HEK293T (cell line): ENCODE measurements around the gene OR2C1.

Source experiments
- CTCF ChIA-PET: fragments of 350-600 bp; formaldehyde crosslinking; extraction: SDS; loops from one replicate; lab custom pipeline; 2021; ENCODE audit warnings: antibody characterized with exemption, inconsistent platforms; lab: Yijun Ruan, JAX
- POLR2A ChIA-PET: fragments of 350-600 bp; formaldehyde crosslinking; extraction: SDS; loops from one replicate; lab custom pipeline; 2020; ENCODE audit warnings: antibody characterized with exemption, inconsistent platforms; lab: Yijun Ruan, JAX
- DNase-seq: peaks from one replicate; pipeline ENCODE4 v3.0.0; 2012; ENCODE audit warnings: mixed read lengths; ENCODE audit errors: extremely low spot score
- ARNT ChIP-seq: fragments of 450-650 bp; IDR thresholded peaks from 2 replicates; pipeline ENCODE4 v1.6.1; 2017; ENCODE audit warnings: mild to moderate bottlenecking
- BHLHE40 ChIP-seq: fragments of 450-650 bp; IDR thresholded peaks from 2 replicates; pipeline ENCODE4 v1.6.1; 2016; ENCODE audit warnings: mild to moderate bottlenecking, moderate library complexity, borderline replicate concordance
- CTBP1 ChIP-seq: fragments of 450-650 bp; IDR thresholded peaks from 2 replicates; pipeline ENCODE4 v1.6.1; 2016; ENCODE audit warnings: borderline replicate concordance
- ELF4 ChIP-seq: fragments of 450-650 bp; IDR thresholded peaks from 2 replicates; pipeline ENCODE4 v1.6.1; 2017; ENCODE audit warnings: antibody characterized with exemption
- FOXA1 ChIP-seq: fragments of 450-650 bp; IDR thresholded peaks from 2 replicates; pipeline ENCODE4 v1.6.1; 2016; ENCODE audit warnings: mild to moderate bottlenecking
- FOXK2 ChIP-seq: fragments of 450-650 bp; IDR thresholded peaks from 2 replicates; pipeline ENCODE4 v1.6.1; 2016; ENCODE audit warnings: mild to moderate bottlenecking
- FOXM1 ChIP-seq: fragments of 450-650 bp; IDR thresholded peaks from 2 replicates; pipeline ENCODE4 v1.6.1; 2017; ENCODE audit warnings: mild to moderate bottlenecking, borderline replicate concordance
- HDGF ChIP-seq: fragments of 450-650 bp; IDR thresholded peaks from 2 replicates; pipeline ENCODE4 v1.6.1; 2017; ENCODE audit warnings: antibody characterized with exemption, borderline replicate concordance
- L3MBTL2 ChIP-seq: fragments of 450-650 bp; conservative IDR thresholded peaks from 2 replicates; pipeline ENCODE4 v1.6.1; 2016; ENCODE audit warnings: mild to moderate bottlenecking
- LEF1 ChIP-seq: fragments of 450-650 bp; IDR thresholded peaks from 2 replicates; pipeline ENCODE4 v1.6.1; 2017; ENCODE audit warnings: mild to moderate bottlenecking, borderline replicate concordance
- NFRKB ChIP-seq: fragments of 450-650 bp; IDR thresholded peaks from 2 replicates; pipeline ENCODE4 v1.6.1; 2016; ENCODE audit warnings: mild to moderate bottlenecking, moderate library complexity
- PKNOX1 ChIP-seq: fragments of 450-650 bp; IDR thresholded peaks from 2 replicates; pipeline ENCODE4 v1.6.1; 2016
- SP1 ChIP-seq: fragments of 450-650 bp; IDR thresholded peaks from 2 replicates; pipeline ENCODE4 v1.6.1; 2017
- SUZ12 ChIP-seq: fragments of 450-650 bp; IDR thresholded peaks from 2 replicates; pipeline ENCODE4 v1.6.1; 2016; ENCODE audit warnings: mild to moderate bottlenecking
- TARDBP ChIP-seq: fragments of 450-650 bp; IDR thresholded peaks from 2 replicates; pipeline ENCODE4 v1.6.1; 2016
- ZNF384 ChIP-seq: fragments of 450-650 bp; IDR thresholded peaks from 2 replicates; pipeline ENCODE4 v1.6.1; 2016

The OR2C1 gene

GRCh38 chr16:3355589-3355988, at the start of gene OR2C1:
TSS of gene OR2C1 (plus strand) at chr16:3355889. CDS start at chr16:3355941, 52 bp downstream.
- ChIA-PET CTCF (no interaction called here), POLR2A (no interaction called here)
- TF ChIP-seq ARNT (no peak), NFRKB (no peak), FOXK2 (no peak), L3MBTL2 (no peak), HDGF (no peak), TARDBP (no peak), FOXA1 (no peak), CTBP1 (no peak), PKNOX1 (no peak), SP1 (no peak), ZNF384 (no peak), SUZ12 (no peak), FOXM1 (no peak), LEF1 (no peak), BHLHE40 (no peak), ELF4 (no peak)
- DNase-seq, result no peak

GRCh38 chr16:3306078-3306477, 49.6 kb upstream of the OR2C1 start:
- TF ChIP-seq SUZ12, result no peak
- no peak for TF ChIP-seq ELF4
- TF ChIP-seq PKNOX1, result no peak
- TF ChIP-seq FOXK2, result no peak
- no peak for TF ChIP-seq FOXA1
- CTCF ChIA-PET, result no interaction called here
- POLR2A ChIA-PET, result interaction anchor here (0.8 kb wide), 1 partner anchor 24 kb away, joined by 3 read pairs; no protein-coding TSS in a partner anchor
- DNase-seq, result no peak

- CTCF ChIA-PET, result no interaction called here
- POLR2A ChIA-PET, result no interaction called here
- TF ChIP-seq SP1 (no peak), FOXM1 (no peak), CTBP1 (no peak), BHLHE40 (no peak), LEF1 (no peak), FOXK2 (no peak)
- no peak for DNase-seq
Observed at GRCh38 chr16:3311496-3311895, 44.2 kb upstream of the OR2C1 start.

- no peak for TF ChIP-seq SUZ12
- peak; percentile 57; the same call in 1 of the 2 replicates for TF ChIP-seq NFRKB
- CTCF ChIA-PET, result no interaction called here
- POLR2A ChIA-PET, result no interaction called here
- DNase-seq, result no peak
Observed at GRCh38 chr16:3317315-3317999, 38.2 kb upstream of the OR2C1 start.

GRCh38 chr16:3321816-3322215, 33.9 kb upstream of the OR2C1 start:
- POLR2A ChIA-PET, result no interaction called here
- CTCF ChIA-PET, result interaction anchor here (0.6 kb wide), 1 partner anchor 55 kb away, joined by 3 read pairs; no protein-coding TSS in a partner anchor
- TF ChIP-seq L3MBTL2 (no peak), ARNT (no peak), FOXK2 (no peak), ELF4 (no peak), FOXM1 (no peak), ZNF384 (no peak), SP1 (no peak), LEF1 (no peak), NFRKB (no peak), CTBP1 (no peak), BHLHE40 (no peak), FOXA1 (no peak), HDGF (no peak), TARDBP (no peak), SUZ12 (no peak), PKNOX1 (no peak)
- no peak for DNase-seq

GRCh38 chr16:3327514-3327913, 28.2 kb upstream of the OR2C1 start:
- TF ChIP-seq FOXM1 (no peak), CTBP1 (no peak), ZNF384 (no peak), BHLHE40 (no peak), FOXK2 (no peak), LEF1 (no peak), TARDBP (no peak), NFRKB (no peak), ARNT (no peak), L3MBTL2 (no peak), SP1 (no peak), HDGF (no peak)
- POLR2A ChIA-PET, result no interaction called here
- CTCF ChIA-PET, result no interaction called here
- no peak for DNase-seq
